Measurements from ENCODE around the gene TBATA. TPM values are rescaled to one million over a fixed set of nuclear protein-coding genes. Genes with fewer than 3 reads are reported as not detected.

TBATA gene
- polyA plus RNA-seq, 3 donors, result not detected

- Mint-ChIP-seq H3K4me3 (no peak overlapping the region), H3K27me3 (ENCODE audit: low read depth in 3 of 3) (peaks cover 2 to 6% (median 2%) of the 10 kb centered on the region in 3 donors), H3K27ac (no peak overlapping the region), H3K4me1 (no peaks in the 10 kb centered on the region), H3K36me3 (no peaks in the 10 kb centered on the region), H3K9me3 (no peaks in the 10 kb centered on the region)
- no peak for DNase-seq
- no peaks in the 10 kb centered on the region for H4K20me1 ChIP-seq (ENCODE audit: insufficient read depth, low read length)
- H3K9ac ChIP-seq (ENCODE audit: insufficient read depth, low read length, poor library complexity, severe bottlenecking), result no peak overlapping the region
- no peaks in the 10 kb centered on the region for H3K36me3 ChIP-seq (replicated peaks in 1 of 2; ENCODE audit: control insufficient read depth in 1 of 2, insufficient read depth in 2 of 2, low read length in 2 of 2)
- no peak for TF ChIP-seq CTCF (IDR thresholded peaks at IDR 0.05)
- H3K4me2 ChIP-seq (replicated peaks; ENCODE audit: extremely low read depth, low read length, poor library complexity, severe bottlenecking), result no peak overlapping the region
- H3K4me1 ChIP-seq (ENCODE audit: control insufficient read depth in 1 of 2, insufficient read depth in 2 of 2, low read length in 2 of 2), result no peaks in the 10 kb centered on the region
- intact Hi-C loops (cut with micrococcal nuclease), result no loop called here
- H2AFZ ChIP-seq (ENCODE audit: insufficient read depth, low read depth, low read length, poor library complexity, severe bottlenecking), result no peak overlapping the region
- WGBS (ENCODE audit: insufficient coverage), result no CpG with 5 or more reads among the region's 2 CpGs
- no peaks in the 10 kb centered on the region for H3K9me3 ChIP-seq (replicated peaks in 1 of 2; ENCODE audit: control insufficient read depth in 1 of 2, insufficient read depth in 1 of 2, low read length in 2 of 2)
- H3K27ac ChIP-seq (ENCODE audit: low read depth in 1 of 2, low read length in 2 of 2), result no peak overlapping the region
- H3K4me3 ChIP-seq (replicated peaks in 1 of 3; ENCODE audit: low read depth in 2 of 3, low read length in 3 of 3), result no peak overlapping the region
- no peaks in the 10 kb centered on the region for H3K27me3 ChIP-seq (ENCODE audit: control insufficient read depth in 2 of 2, insufficient read depth in 2 of 2, low read length in 2 of 2)
- no peaks in the 10 kb centered on the region for H3K79me2 ChIP-seq (ENCODE audit: insufficient read depth, low read length)
Observed at GRCh38 chr10:70809726-70810125, 24.5 kb upstream of the TBATA start.

- no peak overlapping the region for H3K27ac ChIP-seq (ENCODE audit: low read depth in 1 of 2, low read length in 2 of 2)
- Mint-ChIP-seq H3K4me3 (peak overlapping the region in 1 of 2 donors; percentile 33), H3K36me3 (no peaks in the 10 kb centered on the region), H3K27ac (no peak overlapping the region), H3K27me3 (ENCODE audit: low read depth in 3 of 3) (peaks cover 2 to 6% (median 2%) of the 10 kb centered on the region in 3 donors), H3K4me1 (no peaks in the 10 kb centered on the region), H3K9me3 (no peaks in the 10 kb centered on the region)
- no peaks in the 10 kb centered on the region for H4K20me1 ChIP-seq (ENCODE audit: insufficient read depth, low read length)
- no peaks in the 10 kb centered on the region for H3K79me2 ChIP-seq (ENCODE audit: insufficient read depth, low read length)
- H3K36me3 ChIP-seq (replicated peaks in 1 of 2; ENCODE audit: control insufficient read depth in 1 of 2, insufficient read depth in 2 of 2, low read length in 2 of 2), result no peaks in the 10 kb centered on the region
- no peak overlapping the region for H3K4me2 ChIP-seq (replicated peaks; ENCODE audit: extremely low read depth, low read length, poor library complexity, severe bottlenecking)
- no peak overlapping the region for H3K9ac ChIP-seq (ENCODE audit: insufficient read depth, low read length, poor library complexity, severe bottlenecking)
- intact Hi-C loops (cut with micrococcal nuclease), result no loop called here
- TF ChIP-seq CTCF (IDR thresholded peaks at IDR 0.05), result no peak
- H3K4me3 ChIP-seq (replicated peaks in 1 of 3; ENCODE audit: low read depth in 2 of 3, low read length in 3 of 3), result no peak overlapping the region
- H3K27me3 ChIP-seq (ENCODE audit: control insufficient read depth in 2 of 2, insufficient read depth in 2 of 2, low read length in 2 of 2), result no peaks in the 10 kb centered on the region
- DNase-seq, result no peak
- no peaks in the 10 kb centered on the region for H3K4me1 ChIP-seq (ENCODE audit: control insufficient read depth in 1 of 2, insufficient read depth in 2 of 2, low read length in 2 of 2)
- 98% methylated on average over 4 of the region's 6 CpGs for WGBS (ENCODE audit: insufficient coverage)
- no peaks in the 10 kb centered on the region for H3K9me3 ChIP-seq (replicated peaks in 1 of 2; ENCODE audit: control insufficient read depth in 1 of 2, insufficient read depth in 1 of 2, low read length in 2 of 2)
- no peak overlapping the region for H2AFZ ChIP-seq (ENCODE audit: insufficient read depth, low read depth, low read length, poor library complexity, severe bottlenecking)
Observed at GRCh38 chr10:70809011-70809611, 23.9 kb upstream of the TBATA start.
